GM21367 (cell line): ENCODE results near the gene MADCAM1.
"Not testable (repeated sequence)": the region's sequence is repeated elsewhere in the genome, so short reads cannot be mapped to it uniquely, and the experiment has no call there.

Experiments used
- ATAC-seq: cut with Tn5 transposase; IDR thresholded peaks from one replicate; pipeline ENCODE4 v1.9.1; 2021; ENCODE audit not compliant: unreplicated experiment

MADCAM1 gene

DNA sequence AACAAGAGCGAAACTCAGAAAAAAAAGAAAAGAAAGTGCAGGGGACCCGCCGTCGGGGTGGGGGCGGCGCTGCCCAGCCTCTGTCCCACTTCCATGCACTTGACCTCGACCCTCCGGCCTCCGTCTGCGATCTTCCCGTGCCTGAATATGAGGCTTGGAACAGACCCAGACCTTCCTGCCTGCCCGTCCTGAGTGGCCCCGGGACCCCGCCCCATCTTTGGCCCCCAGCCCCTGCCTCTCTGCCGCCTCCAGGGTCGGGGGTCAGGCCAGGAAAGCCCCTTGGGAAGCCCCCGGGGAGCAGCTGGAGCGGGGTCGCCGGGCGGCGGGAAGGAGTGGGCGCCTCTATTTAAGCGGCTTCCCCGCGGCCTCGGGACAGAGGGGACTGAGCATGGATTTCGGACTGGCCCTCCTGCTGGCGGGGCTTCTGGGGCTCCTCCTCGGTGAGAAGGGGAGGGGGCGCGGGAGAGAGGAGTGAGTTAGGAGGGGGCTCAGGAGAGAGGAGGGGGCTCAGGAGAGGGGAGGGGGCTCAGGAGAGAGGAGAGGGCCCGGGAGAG is at the start of gene MADCAM1:
Gene MADCAM1, plus strand, starts transcription at position 375 of the 554 bp plus-strand sequence. Its CDS starts 14 bp downstream, at position 389.
- no peak for ATAC-seq

DNA sequence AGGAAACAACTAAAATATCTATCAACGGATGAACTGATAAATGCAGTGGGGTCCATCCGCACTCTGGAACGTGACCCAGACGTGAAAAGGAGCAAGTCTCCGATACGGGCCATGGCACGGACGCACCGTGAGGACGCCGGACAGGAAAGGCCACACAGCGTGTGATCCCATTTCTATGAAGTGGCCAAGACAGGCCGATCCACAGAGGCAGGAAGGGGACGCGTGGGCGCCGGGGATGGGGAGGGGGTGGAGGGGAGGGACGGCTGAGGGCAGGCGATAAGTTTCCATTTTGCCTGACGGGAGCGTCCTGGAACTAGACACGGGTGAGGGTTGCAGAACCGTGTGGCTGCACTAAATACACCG is 49.2 kb upstream of the MADCAM1 start:
- no peak for ATAC-seq

DNA sequence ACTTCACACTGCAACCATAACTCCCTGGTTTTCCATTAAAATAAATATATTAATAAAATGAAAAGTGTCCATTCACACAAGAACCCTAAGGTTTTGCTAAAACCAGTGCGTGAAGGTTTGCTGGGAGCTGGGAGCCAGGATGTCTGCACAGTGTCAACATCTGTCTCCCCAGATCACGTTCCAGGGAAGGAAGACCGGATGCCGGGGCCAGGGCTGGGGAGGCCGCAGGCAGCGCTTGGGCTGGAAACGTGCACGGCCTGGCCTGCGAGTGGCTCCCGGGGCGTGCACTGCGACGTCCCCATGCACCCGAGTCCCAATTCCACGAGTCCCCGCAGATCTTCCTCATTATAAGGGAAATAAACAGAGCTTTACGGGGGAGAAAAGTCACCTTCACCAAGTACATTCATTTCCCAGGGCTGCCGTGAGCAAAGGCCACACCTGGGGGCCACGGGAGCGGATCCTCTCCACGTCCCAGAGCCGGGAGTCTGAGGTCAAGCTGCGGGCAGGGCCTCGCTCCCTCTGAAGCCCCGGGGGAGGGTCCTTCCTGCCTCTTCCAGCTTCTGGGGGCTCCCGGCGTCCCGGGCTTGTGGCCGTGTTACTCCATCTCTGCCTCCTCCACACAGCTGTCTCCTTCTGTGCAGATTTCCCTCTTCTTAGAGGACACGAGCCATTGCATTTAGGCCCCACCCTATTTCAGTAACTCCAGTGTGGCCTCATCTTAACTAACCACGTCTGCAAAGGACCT is 48.3 kb upstream of the MADCAM1 start:
- no peak for ATAC-seq

DNA sequence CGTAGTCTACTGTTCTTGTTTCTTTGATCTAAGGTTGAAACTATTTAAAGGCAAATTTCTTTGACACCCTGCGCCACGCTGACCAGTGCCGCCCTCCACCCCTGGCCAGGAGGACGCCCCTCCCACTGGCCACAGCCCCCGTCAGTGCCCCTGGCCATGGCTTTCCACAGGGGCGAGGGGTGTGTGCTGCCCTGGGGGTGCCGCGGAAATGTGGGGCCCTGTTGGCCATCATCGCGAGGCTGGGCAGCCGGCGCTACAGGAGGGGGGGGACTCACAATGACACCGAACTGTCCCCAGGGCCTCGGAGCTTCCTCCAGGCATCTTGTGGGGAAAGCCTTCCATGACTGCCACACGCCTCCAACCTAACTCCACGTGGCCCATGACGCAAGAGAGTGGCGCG is 46.4 kb upstream of the MADCAM1 start:
- no peak for ATAC-seq

DNA sequence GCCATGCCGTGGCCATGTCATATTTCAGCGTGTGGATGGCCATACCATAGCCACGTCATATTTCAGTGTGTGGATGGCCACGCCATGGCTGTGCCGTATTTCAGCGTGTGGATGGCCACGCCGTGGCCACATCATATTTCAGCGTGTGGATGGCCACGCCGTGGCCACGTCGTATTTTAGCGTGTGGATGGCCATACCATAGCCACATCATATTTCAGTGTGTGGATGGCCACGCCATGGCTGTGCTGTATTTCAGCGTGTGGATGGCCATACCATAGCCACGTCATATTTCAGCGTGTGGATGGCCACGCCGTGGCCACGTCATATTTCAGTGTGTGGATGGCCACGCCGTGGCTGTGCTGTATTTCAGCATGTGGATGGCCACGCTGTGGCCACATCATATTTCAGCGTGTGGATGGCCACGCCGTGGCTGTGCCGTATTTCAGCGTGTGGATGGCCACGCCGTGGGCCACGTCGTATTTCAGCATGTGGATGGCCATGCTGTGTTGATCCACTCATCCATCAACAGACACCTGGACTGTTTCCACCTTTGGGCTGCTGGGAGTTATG is 45.3 kb upstream of the MADCAM1 start:
- not testable (repeated sequence) for ATAC-seq

DNA sequence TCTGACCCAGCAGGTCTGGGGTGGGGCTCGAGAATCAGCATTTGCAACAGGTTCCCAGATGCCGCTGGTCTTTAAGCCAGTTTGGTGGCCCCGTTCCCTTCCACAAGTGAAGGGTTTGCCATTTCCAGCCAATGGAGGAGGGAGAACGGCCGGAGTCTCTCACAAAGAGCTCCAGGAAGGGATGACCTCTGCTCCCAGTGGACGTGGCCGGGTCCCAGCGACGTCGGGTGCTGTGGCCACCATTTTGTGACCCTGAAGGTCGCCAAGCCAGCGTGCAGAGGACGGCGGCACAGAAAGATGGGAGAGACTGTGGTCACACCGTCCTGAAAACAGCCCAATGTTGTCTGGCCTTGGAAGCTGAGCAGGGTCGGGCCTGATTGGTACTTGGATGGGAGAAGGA is 43.5 kb upstream of the MADCAM1 start:
- no peak for ATAC-seq

DNA sequence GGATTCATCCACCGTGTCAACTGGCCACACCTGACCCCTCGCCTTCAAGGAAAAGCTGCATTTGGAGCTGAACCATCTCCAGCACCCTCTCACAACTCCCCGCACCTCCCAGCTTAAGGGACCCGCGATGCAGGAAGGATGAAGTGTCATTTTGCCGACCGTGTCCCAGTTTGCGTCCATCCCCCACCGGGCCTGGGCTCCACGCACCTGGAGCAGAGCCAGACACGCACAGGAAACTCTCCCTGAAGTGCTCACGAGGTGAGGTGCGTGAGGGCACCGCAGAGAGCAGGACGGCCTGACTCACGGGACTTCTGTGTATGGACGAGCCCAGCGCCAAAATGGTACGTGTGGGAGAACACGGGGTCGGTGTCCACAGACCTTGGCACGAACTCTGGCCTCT is 42.7 kb upstream of the MADCAM1 start:
- no peak for ATAC-seq

DNA sequence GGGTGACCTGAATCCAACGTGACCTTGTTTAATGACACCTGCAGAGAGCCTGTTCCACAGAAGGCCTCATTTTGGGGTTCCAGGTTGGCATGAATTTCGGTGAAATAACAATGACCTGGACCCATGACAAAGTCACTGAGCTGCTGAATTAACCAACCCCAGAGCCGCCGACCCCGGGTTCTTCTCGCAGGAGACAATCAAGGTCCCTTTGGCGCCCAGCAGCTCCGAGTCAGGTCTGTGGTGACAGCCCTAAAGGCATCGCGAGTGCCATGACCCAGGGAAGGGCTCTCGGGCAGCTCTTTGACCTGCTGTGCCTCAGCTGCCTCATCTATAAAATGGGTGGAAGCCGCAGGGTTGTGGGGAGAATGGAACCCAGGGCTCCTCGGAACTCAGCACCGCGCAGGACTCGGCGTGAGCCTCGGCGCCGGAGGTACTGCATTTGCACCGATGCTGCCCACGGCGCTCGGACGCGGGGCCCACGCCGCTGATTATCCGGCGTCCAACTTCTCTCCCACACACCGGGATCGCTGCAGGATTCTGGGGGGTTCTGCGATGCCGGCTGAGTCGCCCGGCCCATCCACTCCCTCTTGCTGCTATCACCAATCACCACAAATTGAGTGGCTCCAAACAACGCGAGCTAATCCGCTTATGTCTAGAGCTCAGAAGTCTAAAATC is 41.1 kb upstream of the MADCAM1 start:
- no peak for ATAC-seq

DNA sequence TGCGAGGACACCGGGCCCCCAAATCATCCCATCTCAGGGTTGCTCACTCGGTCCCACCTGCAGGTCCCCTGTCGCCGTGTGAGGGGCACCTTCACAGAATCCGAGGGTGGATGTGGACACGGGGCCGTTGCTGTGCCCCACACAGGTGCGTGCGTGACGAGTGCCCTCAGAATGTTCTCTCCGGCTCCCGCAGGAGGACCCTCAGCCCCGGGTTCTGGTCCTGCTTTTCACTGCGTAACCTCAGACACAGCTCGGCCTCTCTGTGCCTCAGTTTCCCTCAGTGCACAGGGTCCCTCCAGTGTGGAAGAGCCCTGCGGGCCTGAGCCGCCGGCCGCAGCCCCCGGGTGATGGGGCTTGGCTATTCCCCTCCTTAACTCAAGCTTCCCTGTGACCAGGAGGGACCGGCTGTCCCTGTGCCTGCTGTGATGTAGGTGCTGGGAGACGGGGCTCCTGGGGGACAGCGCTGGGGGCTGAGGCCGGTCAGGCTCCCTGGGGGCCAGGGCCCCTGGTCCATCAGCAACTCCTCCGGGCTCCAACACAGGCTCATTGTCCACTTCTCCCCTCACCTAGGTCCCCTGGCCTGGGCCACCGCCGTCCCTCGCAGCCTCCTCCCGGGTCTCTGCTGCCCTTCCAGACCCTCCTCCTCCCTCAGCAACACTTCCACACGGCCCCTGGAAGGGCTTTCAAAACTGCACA is 40.3 kb upstream of the MADCAM1 start:
- ATAC-seq = no peak

DNA sequence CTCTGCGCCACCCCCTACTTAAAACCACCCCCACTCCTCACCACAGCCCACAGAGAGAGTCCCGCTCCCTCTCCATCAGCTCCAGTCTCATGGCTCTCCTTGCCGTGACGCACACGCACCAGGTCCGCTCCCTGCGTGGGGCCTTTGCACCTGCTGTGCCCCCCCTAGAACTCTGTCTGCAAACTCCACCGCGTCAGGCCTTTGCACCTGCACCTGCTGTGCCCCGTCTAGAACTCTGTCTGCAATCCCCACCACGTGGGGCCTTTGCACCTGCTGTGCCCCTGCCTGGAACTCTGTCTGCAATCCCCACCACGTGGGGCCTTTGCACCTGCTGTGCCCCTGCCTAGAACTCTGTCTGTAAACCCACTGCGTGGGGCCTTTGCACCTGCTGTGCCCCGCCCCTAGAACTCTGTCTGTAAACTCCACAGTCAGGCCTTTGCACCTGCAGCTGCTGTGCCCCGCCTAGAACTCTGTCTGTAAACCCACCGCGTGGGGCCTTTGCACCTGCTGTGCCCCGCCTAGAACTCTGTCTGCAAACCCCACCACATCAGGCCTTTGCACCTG is 39.7 kb upstream of the MADCAM1 start:
- ATAC-seq = no peak

DNA sequence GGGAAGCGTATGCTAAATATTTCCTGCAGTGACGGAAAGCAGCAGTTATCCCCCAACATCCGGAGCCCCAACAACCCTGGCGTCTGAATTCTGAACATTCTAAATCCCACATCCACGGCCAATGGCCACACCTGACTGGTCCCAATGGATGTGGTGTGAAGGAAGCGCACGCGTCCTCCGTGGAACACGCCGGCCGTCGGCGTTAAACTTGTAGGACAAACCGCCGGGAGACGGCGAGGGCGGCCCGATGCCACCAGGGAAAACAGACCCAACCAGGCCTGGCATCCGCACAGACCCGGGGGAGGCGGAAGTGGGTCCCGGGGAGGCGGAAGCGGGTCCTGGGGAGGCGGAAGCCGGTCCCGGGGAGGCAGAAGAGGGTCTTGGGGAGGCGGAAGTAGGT is 38.6 kb upstream of the MADCAM1 start:
- no peak for ATAC-seq

DNA sequence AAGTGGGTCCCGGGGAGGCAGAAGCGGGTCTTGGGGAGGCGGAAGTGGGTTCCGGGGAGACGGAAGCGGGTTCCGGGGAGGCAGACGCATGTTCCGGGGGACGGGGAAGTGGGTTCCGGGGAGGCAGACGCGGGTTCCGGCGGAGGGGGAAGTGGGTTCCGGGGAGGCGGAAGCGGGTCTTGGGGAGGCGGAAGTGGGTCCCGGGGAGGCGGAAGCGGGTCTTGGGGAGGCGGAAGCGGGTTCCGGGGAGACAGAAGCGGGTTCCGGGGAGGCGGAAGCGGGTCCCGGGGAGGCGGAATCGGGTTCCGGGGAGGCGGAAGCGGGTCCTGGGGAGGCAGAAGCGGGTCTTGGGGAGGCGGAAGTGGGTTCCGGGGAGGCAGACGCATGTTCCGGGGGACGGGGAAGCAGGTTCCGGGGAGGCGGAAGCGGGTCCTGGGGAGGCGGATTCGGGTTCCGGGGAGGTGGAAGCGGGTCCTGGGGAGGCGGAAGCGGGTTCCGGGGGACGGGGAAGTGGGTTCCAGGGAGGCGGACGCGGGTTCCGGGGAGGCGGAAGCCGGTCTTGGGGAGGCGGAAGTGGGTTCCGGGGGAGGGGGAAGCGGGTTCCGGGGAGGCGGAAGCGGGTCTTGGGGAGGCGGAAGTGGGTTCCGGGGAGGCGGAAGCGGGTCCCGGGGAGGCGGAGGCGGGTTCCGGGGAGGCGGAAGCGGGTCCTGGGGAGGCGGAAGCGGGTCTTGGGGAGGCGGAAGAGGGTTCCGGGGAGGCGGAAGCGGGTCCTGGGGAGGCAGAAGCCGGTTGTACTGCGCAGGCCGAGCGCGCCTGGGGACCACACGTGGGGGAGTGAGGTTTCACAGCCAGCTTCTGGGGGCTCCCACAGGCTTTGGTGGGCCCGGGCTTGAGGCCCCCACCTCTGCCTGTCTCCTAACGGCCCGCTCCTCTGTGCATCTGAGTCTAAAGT is 37.9 kb upstream of the MADCAM1 start:
- no peak for ATAC-seq

DNA sequence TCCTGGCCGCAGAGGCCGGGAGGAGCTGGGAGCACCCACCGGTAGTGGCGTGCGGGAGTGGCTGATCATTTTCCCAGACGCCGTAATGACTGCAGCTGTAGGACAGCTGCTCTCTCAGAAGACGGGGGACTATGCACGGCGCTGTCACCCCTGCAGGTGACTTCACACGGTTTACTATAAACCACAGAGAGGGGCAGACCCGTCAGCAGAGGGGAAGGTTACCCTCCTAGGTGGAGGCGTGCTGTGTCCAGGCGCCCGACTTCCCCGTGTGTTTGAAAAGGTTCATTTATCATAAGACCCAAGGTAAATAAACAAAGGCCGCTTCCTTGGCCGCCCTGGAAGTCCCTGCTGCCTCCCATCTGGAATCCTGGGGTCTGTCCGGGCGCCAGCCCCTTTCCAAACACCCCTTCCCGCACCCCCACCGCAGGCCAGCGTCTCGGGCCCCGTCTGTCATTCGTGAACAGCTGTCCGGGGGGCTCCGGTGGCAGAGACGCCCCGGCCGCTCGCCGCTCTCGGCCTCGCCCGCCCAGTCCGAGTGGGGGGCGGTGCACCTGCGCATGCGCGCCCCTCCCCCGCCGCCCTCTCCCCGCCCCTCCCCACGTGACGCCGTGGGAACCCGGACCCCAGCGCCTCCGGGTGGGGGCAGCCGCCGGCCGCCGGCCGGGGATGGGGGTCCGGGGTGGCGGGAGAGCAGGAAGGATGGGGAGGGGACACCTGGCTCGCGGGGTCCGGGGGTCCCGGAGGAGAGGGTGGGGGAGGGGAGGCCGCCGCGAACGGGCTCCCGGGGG is 36.4 kb upstream of the MADCAM1 start:
- no peak for ATAC-seq

DNA sequence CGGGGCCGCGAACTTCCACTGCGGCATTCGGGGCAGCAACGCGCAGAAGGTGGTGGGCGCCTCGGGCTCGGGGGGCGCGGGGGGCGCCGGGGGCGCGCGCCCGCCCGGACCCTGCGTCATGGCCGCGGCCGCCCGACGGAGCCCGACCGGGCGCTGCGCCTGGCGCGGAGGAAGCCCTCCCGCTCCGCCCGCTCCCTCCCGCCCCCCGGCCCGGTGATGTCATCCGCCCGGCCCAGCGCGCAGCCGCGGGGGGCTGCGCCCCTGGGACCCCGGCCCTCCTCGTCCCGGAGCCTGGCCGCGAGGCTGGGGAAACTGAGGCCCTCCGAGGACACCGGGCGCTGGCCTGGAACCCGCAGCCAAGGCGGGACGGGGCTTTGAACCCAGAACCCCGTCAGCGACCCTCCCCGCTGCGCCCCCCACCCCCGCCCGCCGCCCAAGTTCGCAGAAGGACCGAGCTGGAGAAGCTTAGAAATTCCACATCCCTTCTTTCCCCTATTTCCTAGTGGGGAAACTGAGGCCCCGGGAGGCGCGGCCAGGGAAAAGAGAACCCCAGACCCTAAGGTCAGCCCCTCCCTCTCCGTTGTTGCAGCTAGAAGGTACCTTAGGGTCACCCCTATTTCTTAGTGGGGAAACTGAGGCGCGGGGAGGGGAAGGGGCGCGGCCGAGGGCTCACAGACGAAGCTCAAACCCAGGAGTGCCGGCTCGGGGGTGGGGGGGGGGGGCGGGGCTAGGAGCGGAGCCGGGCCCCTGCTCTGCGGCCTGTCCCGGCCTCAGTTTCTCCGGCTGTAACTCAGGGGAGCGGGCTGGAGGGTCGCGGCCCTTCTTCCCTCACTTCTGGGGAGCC is 35.2 kb upstream of the MADCAM1 start, which contains the start of gene SHC2:
Gene SHC2, minus strand, starts transcription at position 157 of the 844 bp plus-strand sequence. Its CDS starts 37 bp downstream, at position 120.
- ATAC-seq = no peak

DNA sequence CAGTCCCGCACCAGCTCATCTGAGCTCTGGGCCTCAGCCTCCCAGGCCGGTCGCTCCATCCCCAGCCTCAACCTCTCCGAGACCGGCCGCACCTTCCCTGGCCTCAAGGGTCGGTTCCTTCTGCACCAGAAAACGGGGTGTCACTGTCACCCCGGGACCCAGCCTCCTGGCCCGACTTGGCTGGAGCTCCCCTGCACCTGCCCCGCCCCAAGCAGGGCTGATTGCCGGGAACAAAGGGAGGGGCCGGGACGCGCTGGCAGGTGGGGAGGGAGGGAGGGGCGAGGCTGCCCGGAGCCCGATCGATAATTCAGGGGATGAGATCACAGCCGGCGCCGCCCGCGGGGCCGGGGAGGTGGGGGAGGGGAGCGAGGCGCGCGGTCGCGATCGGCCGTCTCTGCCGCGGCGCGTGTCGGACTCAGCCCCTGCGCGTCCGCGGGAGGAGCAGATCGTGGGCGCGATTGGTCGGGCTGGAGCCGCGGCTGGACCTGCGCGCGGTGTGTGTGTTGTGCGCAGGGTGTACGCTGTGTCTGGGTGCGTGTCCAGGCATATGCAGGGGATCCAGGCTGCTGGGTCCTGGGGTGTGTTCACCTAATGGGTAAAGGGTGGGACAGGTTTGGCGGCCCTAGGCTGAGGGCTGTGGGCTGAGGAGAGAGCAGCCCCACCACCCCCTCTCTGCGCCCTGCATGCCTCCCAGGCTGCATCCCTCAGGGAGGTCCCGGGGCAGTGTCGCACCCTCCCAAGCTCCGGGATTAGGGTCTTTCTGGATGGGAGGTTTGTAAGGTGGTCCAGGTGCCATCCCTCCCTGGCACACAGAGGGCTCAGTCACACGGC is 34.4 kb upstream of the MADCAM1 start:
- ATAC-seq = no peak

DNA sequence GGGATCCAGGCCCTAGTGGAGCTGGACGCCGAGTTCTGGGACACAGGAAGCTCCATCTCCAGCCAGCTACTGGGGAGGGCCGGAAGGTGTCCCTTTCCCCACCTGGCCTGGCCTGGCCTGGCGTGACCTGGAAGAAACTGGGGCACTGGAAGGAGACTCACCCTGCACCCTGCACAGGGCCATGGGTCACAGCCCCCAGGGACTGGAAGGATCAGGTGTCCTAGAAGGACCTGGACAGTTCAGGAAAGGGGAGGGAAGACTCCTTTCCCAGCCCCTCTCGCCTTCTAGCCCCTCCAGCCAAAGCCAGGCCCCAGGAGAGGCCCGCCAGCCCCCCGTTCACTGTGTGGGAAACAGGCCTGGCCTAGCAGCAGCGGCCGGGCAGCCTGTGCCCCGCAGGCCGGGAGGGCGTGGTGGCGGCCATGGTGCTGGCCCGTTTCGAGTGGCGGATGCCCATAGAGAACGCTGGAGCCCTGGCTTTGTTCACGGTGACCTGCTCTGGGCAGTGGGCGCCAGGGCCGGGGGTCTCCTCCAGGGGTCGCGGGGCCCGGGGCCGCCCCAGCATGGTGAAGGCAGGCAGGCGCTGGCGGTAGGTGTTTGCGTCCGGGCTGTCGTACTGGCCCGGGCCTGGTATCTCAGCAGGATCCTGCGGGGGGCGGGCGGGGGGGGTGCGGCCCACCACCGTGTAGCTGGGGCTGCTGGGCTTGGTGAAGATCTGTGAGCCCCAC is 32.6 kb upstream of the MADCAM1 start:
- ATAC-seq = no peak

DNA sequence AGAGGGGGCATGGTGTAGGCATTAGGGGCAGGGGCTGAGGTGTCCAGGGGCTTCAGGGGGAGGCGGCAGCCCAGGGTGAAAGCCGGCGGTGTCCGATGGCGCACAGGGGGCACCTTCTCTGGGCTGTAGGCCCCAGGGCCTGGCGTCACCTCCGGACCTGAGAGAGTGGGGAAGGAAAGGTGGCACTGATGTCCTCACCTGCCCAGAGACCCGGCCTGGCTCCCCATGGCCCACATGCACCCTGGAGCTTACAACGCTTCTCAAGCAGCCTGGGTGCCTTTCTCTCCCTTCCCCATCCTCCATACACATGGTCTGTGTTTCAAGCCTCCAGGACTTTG is 32.1 kb upstream of the MADCAM1 start:
- no peak for ATAC-seq
